ENCODE results near the gene MTCL1. TPM values are rescaled to one million over a fixed set of nuclear protein-coding genes. Genes with fewer than 3 reads are reported as not detected.

Gene MTCL1
- total RNA-seq, 1 experiment from 2014 or later, result 50.1 TPM

GRCh38 chr18:8749492-8749891 is 44.1 kb downstream of the MTCL1 start:
- H3K36me3 ChIP-seq (ENCODE audit: control insufficient read depth, insufficient read depth, low read length), result peaks cover 3% of the 10 kb centered on the region; the same call in 1 of the 2 replicates
- DNase-seq (ENCODE audit: low read depth, low spot score) (no peak), ATAC-seq (no peak)
- BruUV-seq (replicated peaks), result no TSS peak
- TF ChIP-seq POLR2AphosphoS5 (IDR thresholded peaks at IDR 0.05; ENCODE audit: low read depth, low read length) (no peak), TCF7L2 (IDR thresholded peaks at IDR 0.05; ENCODE audit: low read depth, low read length) (no peak), CTCF (IDR thresholded peaks at IDR 0.05) (no peak), SIN3A (IDR thresholded peaks at IDR 0.05; ENCODE audit: borderline replicate concordance, insufficient read depth, low read depth, low read length) (no peak)
- no peak overlapping the region for H3K27ac ChIP-seq (ENCODE audit: low read length)
- in situ Hi-C loops (cut with HindIII; ENCODE audit: low pct_unique_long_range_greater_than_20kb, low sequenced_read_pairs) (no loop called here), intact Hi-C loops (cut with micrococcal nuclease; ENCODE audit: unreplicated experiment) (no loop called here)
- no peak overlapping the region for H3K4me3 ChIP-seq (ENCODE audit: low read depth in 2 of 2, low read length in 2 of 2)
- H3K4me1 ChIP-seq (ENCODE audit: control insufficient read depth, insufficient read depth, low read length), result no peaks in the 10 kb centered on the region
- POLR2A ChIA-PET, result no interaction called here
- H3K27me3 ChIP-seq (ENCODE audit: control insufficient read depth, insufficient read depth, low read length), result no peaks in the 10 kb centered on the region
- H3K9me3 ChIP-seq (ENCODE audit: control insufficient read depth, insufficient read depth, low read depth, low read length), result no peaks in the 10 kb centered on the region
- CTCF ChIA-PET, result no interaction called here

GRCh38 chr18:8750954-8751415 is 45.6 kb downstream of the MTCL1 start:
- in situ Hi-C loops (cut with HindIII; ENCODE audit: low pct_unique_long_range_greater_than_20kb, low sequenced_read_pairs), result no loop called here
- H3K9me3 ChIP-seq (ENCODE audit: control insufficient read depth, insufficient read depth, low read depth, low read length), result no peaks in the 10 kb centered on the region
- no TSS peak for BruUV-seq (replicated peaks)
- H3K36me3 ChIP-seq (ENCODE audit: control insufficient read depth, insufficient read depth, low read length), result 0 out of 2 replicates have a peak, but pooled peaks cover 3% of the 10 kb centered on the region
- intact Hi-C loops (cut with micrococcal nuclease; ENCODE audit: unreplicated experiment), result loop anchor here (10.0 kb wide), 1 partner anchor 56 kb away; no protein-coding TSS in a partner anchor
- H3K27me3 ChIP-seq (ENCODE audit: control insufficient read depth, insufficient read depth, low read length), result no peaks in the 10 kb centered on the region
- TF ChIP-seq CTCF (IDR thresholded peaks at IDR 0.05) (no peak), TCF7L2 (IDR thresholded peaks at IDR 0.05; ENCODE audit: low read depth, low read length) (no peak), SIN3A (IDR thresholded peaks at IDR 0.05; ENCODE audit: borderline replicate concordance, insufficient read depth, low read depth, low read length) (no peak), POLR2AphosphoS5 (IDR thresholded peaks at IDR 0.05; ENCODE audit: low read depth, low read length) (no peak), REST (IDR thresholded peaks at IDR 0.05; ENCODE audit: insufficient read depth in 1 of 2, low read depth in 2 of 2, low read length in 1 of 2) (no peak)
- no peak for ATAC-seq
- ChIA-PET POLR2A (no interaction called here), CTCF (no interaction called here)
- no peak overlapping the region for H3K27ac ChIP-seq (ENCODE audit: low read length)
- H3K4me1 ChIP-seq (ENCODE audit: control insufficient read depth, insufficient read depth, low read length), result no peaks in the 10 kb centered on the region
- H3K4me3 ChIP-seq (ENCODE audit: low read depth in 2 of 2, low read length in 2 of 2), result no peak overlapping the region
- DNase-seq (ENCODE audit: low read depth, low spot score), result no peak
